OCI-LY1 (cell line): Measurements from ENCODE around the gene ADD2.

Source experiments
- H2AFZ ChIP-seq: fragments of 200-600 bp; sonication (generic), shearing (Covaris generic); 2 replicates; pipeline ENCODE4 v1.6.0; 2014; ENCODE audit warnings: antibody characterized with exemption, mild to moderate bottlenecking, low read length
- H3F3A ChIP-seq: fragments of 200-600 bp; sonication (generic), shearing (Covaris generic); 2 replicates; pipeline ENCODE4 v1.6.0; 2014; ENCODE audit warnings: mild to moderate bottlenecking, antibody characterized with exemption, low read length, moderate library complexity; ENCODE audit not compliant: insufficient read depth
- H3K27ac ChIP-seq: fragments of 200-600 bp; sonication (generic); 2 replicates; pipeline ENCODE4 v1.5.1; 2014; ENCODE audit warnings: low read length, mixed run types, mild to moderate bottlenecking, low read depth; ENCODE audit not compliant: poor library complexity, severe bottlenecking
- H3K27me3 ChIP-seq: fragments of 200-600 bp; sonication (generic); 2 replicates; pipeline ENCODE4 v1.6.0; 2014; ENCODE audit warnings: antibody characterized with exemption, mild to moderate bottlenecking, low read length, moderate library complexity; ENCODE audit not compliant: insufficient read depth
- H3K36me3 ChIP-seq: fragments of 200-600 bp; sonication (generic); 2 replicates; pipeline ENCODE4 v1.6.1; 2014; ENCODE audit warnings: mild to moderate bottlenecking, antibody characterized with exemption, low read length, moderate library complexity, mixed read lengths; ENCODE audit not compliant: insufficient read depth
- H3K4me1 ChIP-seq: fragments of 200-600 bp; sonication (generic); 2 replicates; pipeline ENCODE4 v1.5.1; 2014; ENCODE audit warnings: mild to moderate bottlenecking, low read length, moderate library complexity; ENCODE audit not compliant: insufficient read depth, severe bottlenecking
- H3K4me2 ChIP-seq: fragments of 200-600 bp; sonication (generic), shearing (Covaris generic); 2 replicates; pipeline ENCODE4 v1.6.1; 2014; ENCODE audit warnings: low read length
- H3K4me3 ChIP-seq: fragments of 200-600 bp; sonication (generic); 2 replicates; pipeline ENCODE4 v1.5.1; 2014; ENCODE audit warnings: low read length, low read depth, mild to moderate bottlenecking, mixed read lengths; ENCODE audit not compliant: poor library complexity, severe bottlenecking
- H3K79me2 ChIP-seq: fragments of 200-600 bp; shearing (Covaris generic); 2 replicates; pipeline ENCODE4 v1.6.1; 2016; ENCODE audit warnings: mixed run types, low read length, mixed read lengths; ENCODE audit not compliant: insufficient read depth
- H3K9ac ChIP-seq: fragments of 200-600 bp; sonication (generic), shearing (Covaris generic); 2 replicates; pipeline ENCODE4 v1.6.1; 2014; ENCODE audit warnings: mild to moderate bottlenecking, low read length, mixed read lengths
- H3K9me2 ChIP-seq: fragments of 200-600 bp; sonication (generic), shearing (Covaris generic); 2 replicates; pipeline ENCODE4 v1.6.1; 2014; ENCODE audit warnings: low read depth, mild to moderate bottlenecking, low read length, mixed read lengths
- H3K9me3 ChIP-seq: fragments of 200-600 bp; shearing (Covaris generic); 2 replicates; pipeline ENCODE4 v1.6.1; 2014; ENCODE audit warnings: low read length, mixed read lengths
- H4K20me1 ChIP-seq: fragments of 200-600 bp; sonication (generic), shearing (Covaris generic); 2 replicates; pipeline ENCODE4 v1.6.0; 2016; ENCODE audit warnings: mild to moderate bottlenecking, low read length; ENCODE audit not compliant: insufficient read depth
- CTCF ChIP-seq: fragments of 200-600 bp; sonication (generic), shearing (Covaris generic); IDR thresholded peaks from 2 replicates; pipeline ENCODE4 v1.5.1; 2017; ENCODE audit warnings: mild to moderate bottlenecking, antibody characterized with exemption, low read length, moderate library complexity, mixed read lengths
- EZH2 ChIP-seq: fragments of 200-600 bp; sonication (generic), shearing (Covaris generic); IDR thresholded peaks from 2 replicates; pipeline ENCODE4 v1.8.0; 2017; ENCODE audit warnings: borderline replicate concordance, mixed run types, mild to moderate bottlenecking, antibody characterized with exemption, low read length, moderate library complexity, mixed read lengths

Gene ADD2

GRCh38 chr2:70729647-70730046, 38.4 kb downstream of the ADD2 start:
- no peaks in the 10 kb centered on the region; the same call in 1 of the 2 replicates for H3K27me3 ChIP-seq
- TF ChIP-seq CTCF: no peak
- TF ChIP-seq EZH2: no peak
- no peak overlapping the region for H3K9ac ChIP-seq
- H3K4me2 ChIP-seq: no peak overlapping the region
- H3K27ac ChIP-seq: no peak overlapping the region
- no peak overlapping the region for H2AFZ ChIP-seq
- H3K9me3 ChIP-seq: no peaks in the 10 kb centered on the region
- H3K79me2 ChIP-seq: no peaks in the 10 kb centered on the region
- H3K4me3 ChIP-seq: no peak overlapping the region
- no peaks in the 10 kb centered on the region for H4K20me1 ChIP-seq
- no peaks in the 10 kb centered on the region for H3K36me3 ChIP-seq
- no peaks in the 10 kb centered on the region for H3F3A ChIP-seq
- no peaks in the 10 kb centered on the region for H3K4me1 ChIP-seq
- no peaks in the 10 kb centered on the region for H3K9me2 ChIP-seq

GRCh38 chr2:70728128-70728527, 39.9 kb downstream of the ADD2 start:
- H4K20me1 ChIP-seq: no peaks in the 10 kb centered on the region
- no peaks in the 10 kb centered on the region for H3K9me2 ChIP-seq
- H3K27me3 ChIP-seq: no peaks in the 10 kb centered on the region; the same call in 1 of the 2 replicates
- H3F3A ChIP-seq: no peaks in the 10 kb centered on the region
- no peak overlapping the region for H3K4me2 ChIP-seq
- H3K36me3 ChIP-seq: no peaks in the 10 kb centered on the region
- no peak overlapping the region for H3K27ac ChIP-seq
- no peak overlapping the region for H3K9ac ChIP-seq
- no peaks in the 10 kb centered on the region for H3K79me2 ChIP-seq
- H3K4me3 ChIP-seq: no peak overlapping the region
- H3K4me1 ChIP-seq: no peaks in the 10 kb centered on the region
- TF ChIP-seq EZH2 (no peak), CTCF (no peak)
- H2AFZ ChIP-seq: no peak overlapping the region
- H3K9me3 ChIP-seq: no peaks in the 10 kb centered on the region

DNA sequence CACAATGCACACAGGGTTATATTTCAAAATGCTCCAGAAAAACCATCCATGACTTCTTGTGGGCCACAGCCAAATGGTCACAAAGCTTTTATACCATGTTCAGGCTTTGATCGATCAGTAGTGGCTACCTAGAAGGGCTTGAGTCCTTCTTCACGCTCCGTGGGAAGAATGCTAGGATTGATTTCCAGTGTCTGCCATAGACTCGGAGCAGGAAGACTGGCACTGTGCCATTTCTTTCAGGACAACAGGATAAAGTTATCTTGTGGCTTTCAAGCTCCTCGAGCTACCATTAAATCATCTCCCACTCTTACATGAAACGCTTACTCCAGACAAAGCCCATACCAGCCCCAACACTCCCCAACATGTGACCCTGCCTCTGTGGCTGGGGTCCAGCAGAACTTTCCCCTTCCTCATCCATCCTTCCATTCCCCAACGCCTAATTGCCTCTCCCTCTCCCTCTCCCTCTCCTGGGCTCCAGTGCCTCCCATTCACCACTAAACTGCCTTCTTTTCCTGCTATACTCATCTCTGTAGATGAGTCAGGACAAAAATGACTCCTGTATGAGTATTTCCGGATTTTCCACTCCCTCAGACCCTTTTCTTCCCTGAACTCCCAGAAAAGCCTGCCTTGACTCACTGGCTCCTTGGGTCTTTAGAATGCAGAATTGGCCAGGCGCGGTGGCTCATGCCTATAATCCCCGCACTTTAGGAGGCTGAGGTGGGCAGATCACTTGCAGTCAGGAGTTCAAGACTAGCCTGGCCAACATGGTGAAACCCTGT, 40.9 kb downstream of the ADD2 start:
- H3K9me3 ChIP-seq: no peaks in the 10 kb centered on the region
- H3K4me2 ChIP-seq: no peak overlapping the region
- TF ChIP-seq CTCF (no peak), EZH2 (no peak)
- H3K9ac ChIP-seq: no peak overlapping the region
- H3K27ac ChIP-seq: no peak overlapping the region
- no peaks in the 10 kb centered on the region for H4K20me1 ChIP-seq
- no peaks in the 10 kb centered on the region; the same call in 1 of the 2 replicates for H3K27me3 ChIP-seq
- no peak overlapping the region for H3K4me3 ChIP-seq
- no peaks in the 10 kb centered on the region for H3K9me2 ChIP-seq
- no peaks in the 10 kb centered on the region for H3K79me2 ChIP-seq
- no peaks in the 10 kb centered on the region for H3K4me1 ChIP-seq
- no peak overlapping the region for H2AFZ ChIP-seq
- H3F3A ChIP-seq: no peaks in the 10 kb centered on the region
- no peaks in the 10 kb centered on the region for H3K36me3 ChIP-seq
